H1 (cell line): ENCODE results near the gene BRIP1. TPM values are rescaled to one million over a fixed set of nuclear protein-coding genes. Genes with fewer than 3 reads are reported as not detected.

Experiments
- CTCF ChIA-PET: fragments of 300-600 bp; sonication (Branson Sonifier 250); formaldehyde crosslinking; loops from one replicate; lab custom pipeline; 2021; ENCODE audit not compliant: partially characterized antibody; lab: Charles Lee
- POLR2A ChIA-PET: fragments of 300-600 bp; sonication (Branson Sonifier 250); formaldehyde crosslinking; loops from one replicate; lab custom pipeline; 2021; ENCODE audit warnings: inconsistent platforms; ENCODE audit not compliant: partially characterized antibody; lab: Charles Lee
- DNase-seq, 2 experiments: peaks; one replicate each; pipeline versions ENCODE4 v3.0.0 to v3.0.0-alpha.2; 2010 to 2022; ENCODE audit warnings: low spot score in 2 of 2, low read depth in 1 of 2, mixed read lengths in 1 of 2
- FAIRE-seq: peaks from 2 replicates; lab custom pipeline; 2011; peaks lifted over from hg19 to GRCh38; lab: Jason Lieb, UNC
- H2AFZ ChIP-seq: 2 replicates; pipeline ENCODE4 v1.8.1; 2012; ENCODE audit warnings: low read length, inconsistent platforms
- H2AK5ac ChIP-seq: 2 replicates; pipeline ENCODE4 v1.6.1; 2013; ENCODE audit warnings: low read depth, low read length
- H2BK120ac ChIP-seq: replicated peaks from 2 replicates; pipeline ENCODE3; 2013; ENCODE audit warnings: low read depth, low read length, inconsistent platforms
- H2BK12ac ChIP-seq: 2 replicates; pipeline ENCODE4 v1.6.1; 2013; ENCODE audit warnings: low read depth, low read length
- H2BK15ac ChIP-seq: 2 replicates; pipeline ENCODE4 v1.6.1; 2013; ENCODE audit warnings: low read length
- H2BK20ac ChIP-seq: 2 replicates; pipeline ENCODE4 v1.6.1; 2013; ENCODE audit warnings: low read length
- H2BK5ac ChIP-seq: 2 replicates; pipeline ENCODE4 v1.6.1; 2013; ENCODE audit warnings: low read depth, low read length
- H3K14ac ChIP-seq: 2 replicates; pipeline ENCODE4 v1.6.1; 2013; ENCODE audit warnings: inconsistent platforms; ENCODE audit not compliant: insufficient read length
- H3K18ac ChIP-seq: 2 replicates; pipeline ENCODE4 v1.6.1; 2013; ENCODE audit warnings: low read length; ENCODE audit errors: extremely low read depth
- H3K23ac ChIP-seq: 2 replicates; pipeline ENCODE4 v1.6.1; 2013; ENCODE audit warnings: inconsistent platforms; ENCODE audit not compliant: insufficient read length
- H3K23me2 ChIP-seq: 2 replicates; pipeline ENCODE4 v1.6.1; 2013; ENCODE audit warnings: low read depth, low read length
- H3K27ac ChIP-seq: 2 replicates; pipeline ENCODE4 v1.6.1; 2011; ENCODE audit warnings: low read depth, low read length, inconsistent platforms
- H3K27me3 ChIP-seq, 4 experiments: replicated peaks in 1 of 4; 1 replicate in 1 of 4; 2 replicates in 3 of 4; pipeline versions ENCODE4 v1.6.1 to v1.8.1; 2011 to 2013; ENCODE audit warnings: low read length in 3 of 4, mild to moderate bottlenecking in 3 of 4, inconsistent platforms in 2 of 4, mixed read lengths in 2 of 4, moderate library complexity in 1 of 4; ENCODE audit not compliant: control insufficient read depth in 3 of 4, insufficient read depth in 3 of 4; ENCODE audit errors: extremely low read depth in 1 of 4
- H3K36me3 ChIP-seq, 4 experiments: 2 replicates each; pipeline versions ENCODE4 v1.6.1 to v1.8.1; 2011 to 2013; ENCODE audit warnings: mild to moderate bottlenecking in 4 of 4, low read length in 3 of 4, moderate library complexity in 2 of 4, control low read depth in 1 of 4, inconsistent platforms in 1 of 4; ENCODE audit not compliant: insufficient read depth in 4 of 4, control insufficient read depth in 2 of 4
- H3K4ac ChIP-seq: replicated peaks from 2 replicates; pipeline ENCODE3; 2013; ENCODE audit warnings: low read length, low read depth, mixed read lengths, inconsistent platforms; ENCODE audit not compliant: insufficient read length
- H3K4me1 ChIP-seq, 4 experiments: replicated peaks in 1 of 4; 1 replicate in 1 of 4; 2 replicates in 3 of 4; pipeline versions ENCODE4 v1.6.1 to v1.8.1; 2011 to 2013; ENCODE audit warnings: low read length in 3 of 4, inconsistent platforms in 2 of 4, mixed read lengths in 1 of 4; ENCODE audit not compliant: insufficient read depth in 4 of 4, control insufficient read depth in 3 of 4
- H3K4me2 ChIP-seq, 2 experiments: 2 replicates each; pipeline versions ENCODE4 v1.6.1 to v1.8.1; 2011 to 2013; ENCODE audit warnings: low read depth in 2 of 2, low read length in 2 of 2, control low read depth in 1 of 2, inconsistent platforms in 1 of 2, mild to moderate bottlenecking in 1 of 2; ENCODE audit not compliant: insufficient read depth in 1 of 2
- H3K4me3 ChIP-seq, 4 experiments: fragments of 200-600, 300-600 bp in 1 of 4; sonication (generic), shearing (Covaris generic), sonication (Bioruptor Twin) in 1 of 4; 2 replicates each; pipeline versions ENCODE4 v1.5.1 to v1.8.1; 2011 to 2016; ENCODE audit warnings: low read length in 4 of 4, low read depth in 3 of 4, control low read depth in 2 of 4, inconsistent platforms in 2 of 4, mild to moderate bottlenecking in 2 of 4, mixed read lengths in 1 of 4, moderate library complexity in 1 of 4; ENCODE audit not compliant: insufficient read depth in 2 of 4; ENCODE audit errors: extremely low read depth in 1 of 4
- H3K56ac ChIP-seq: replicated peaks from 2 replicates; pipeline ENCODE3; 2013; ENCODE audit warnings: low read depth, mild to moderate bottlenecking, mixed read lengths, low read length, inconsistent platforms; ENCODE audit not compliant: insufficient read length
- H3K79me1 ChIP-seq: 2 replicates; pipeline ENCODE4 v1.6.1; 2013; ENCODE audit warnings: low read depth, low read length, control low read depth
- H3K79me2 ChIP-seq, 2 experiments: 2 replicates each; pipeline versions ENCODE4 v1.6.1 to v1.8.1; 2012 to 2013; ENCODE audit warnings: low read length in 2 of 2, mild to moderate bottlenecking in 2 of 2, inconsistent platforms in 1 of 2; ENCODE audit not compliant: insufficient read depth in 2 of 2, control insufficient read depth in 1 of 2
- H3K9ac ChIP-seq, 4 experiments: replicated peaks in 1 of 4; 1 replicate in 1 of 4; 2 replicates in 3 of 4; pipeline versions ENCODE4 v1.6.1 to v1.8.1; 2011 to 2013; ENCODE audit warnings: low read depth in 3 of 4, low read length in 3 of 4, control low read depth in 2 of 4, mild to moderate bottlenecking in 2 of 4, moderate library complexity in 2 of 4, inconsistent platforms in 1 of 4; ENCODE audit errors: extremely low read depth in 1 of 4
- H3K9me3 ChIP-seq, 2 experiments: 2 replicates each; pipeline versions ENCODE4 v1.6.1 to v1.8.1; 2012 to 2013; ENCODE audit warnings: mild to moderate bottlenecking in 2 of 2, moderate library complexity in 2 of 2, control low read depth in 1 of 2, inconsistent platforms in 1 of 2, low read depth in 1 of 2, low read length in 1 of 2, mixed read lengths in 1 of 2; ENCODE audit not compliant: insufficient read depth in 2 of 2
- H4K20me1 ChIP-seq, 2 experiments: replicated peaks in 1 of 2; 2 replicates each; pipeline versions ENCODE3 to v1.8.1; 2011 to 2013; ENCODE audit warnings: inconsistent platforms in 2 of 2, low read length in 2 of 2, mild to moderate bottlenecking in 1 of 2; ENCODE audit not compliant: insufficient read depth in 2 of 2, control insufficient read depth in 1 of 2
- H4K5ac ChIP-seq: 2 replicates; pipeline ENCODE4 v1.6.1; 2013; ENCODE audit warnings: low read length, low read depth, mixed read lengths, inconsistent platforms; ENCODE audit not compliant: insufficient read length
- H4K8ac ChIP-seq: 2 replicates; pipeline ENCODE4 v1.8.0; 2013; ENCODE audit warnings: mild to moderate bottlenecking, moderate library complexity, low read length, inconsistent platforms; ENCODE audit not compliant: insufficient read depth; ENCODE audit errors: extremely low read depth
- H4K91ac ChIP-seq: replicated peaks from 2 replicates; pipeline ENCODE3; 2013; ENCODE audit warnings: low read length, mixed read lengths, inconsistent platforms; ENCODE audit not compliant: insufficient read length
- CBX8 ChIP-seq: fragments of 300-800, 300-1000 bp; sonication (generic); IDR thresholded peaks from 2 replicates; pipeline ENCODE4 v1.7.1; 2016; ENCODE audit warnings: low read depth, low read length, borderline replicate concordance
- POLR2AphosphoS5 ChIP-seq: IDR thresholded peaks from 2 replicates; pipeline ENCODE4 v1.6.1; 2011; ENCODE audit warnings: low read depth, low read length
- RAD21 ChIP-seq, 2 experiments: IDR thresholded peaks in 1 of 2; conservative IDR thresholded peaks in 1 of 2; 2 replicates each; pipeline ENCODE4 v1.6.1; 2011; ENCODE audit warnings: low read depth in 2 of 2, low read length in 2 of 2, improper control_type of control experiment in 1 of 2, inconsistent platforms in 1 of 2, mild to moderate bottlenecking in 1 of 2, moderate library complexity in 1 of 2
- RNF2 ChIP-seq: fragments of 200-900, 300-1000 bp; sonication (generic); IDR thresholded peaks from 2 replicates; pipeline ENCODE4 v1.7.1; 2016; ENCODE audit warnings: borderline replicate concordance, low read depth, mild to moderate bottlenecking, antibody characterized with exemption, low read length; ENCODE audit not compliant: poor library complexity, severe bottlenecking; ENCODE audit errors: missing control alignments
- SIX5 ChIP-seq: IDR thresholded peaks from 2 replicates; pipeline ENCODE4 v1.6.1; 2011; ENCODE audit warnings: mild to moderate bottlenecking, low read depth, low read length
- SP4 ChIP-seq: IDR thresholded peaks from 2 replicates; pipeline ENCODE4 v1.6.1; 2012; ENCODE audit warnings: low read length, inconsistent platforms
- WGBS, 2 experiments: shearing (Covaris generic) in 1 of 2; methylation state at CpG; one replicate each; pipeline versions ENCODE4 v1.1.6 to v1.1.7; 2013 to 2015; ENCODE audit warnings: low lambda C conversion rate in 2 of 2, mixed read lengths in 2 of 2, inconsistent platforms in 1 of 2, low coverage in 1 of 2, missing lambda C conversion rate in 1 of 2; ENCODE audit not compliant: insufficient replicate concordance in 2 of 2, insufficient coverage in 1 of 2, insufficient read length in 1 of 2; ENCODE audit errors: extremely low coverage in 1 of 2, missing lambda C conversion rate in 1 of 2; 5-methylcytosine and 5-hydroxymethylcytosine counted together
- polyA plus RNA-seq, 7 experiments: library from polyadenylated mRNA; depleted of rRNA in 3 of 7; stranded (reverse) in 5 of 7; unstranded in 2 of 7; fragments of >200 nt in 5 of 7; fragments of 200-250 nt in 2 of 7; gene quantifications; 1 replicate in 5 of 7; 2 replicates in 1 of 7; 4 replicates in 1 of 7; pipeline versions ENCODE4 v1.2.1 to v1.2.3, GENCODE V29; 2011 to 2013; ENCODE audit warnings: missing spikeins in 2 of 7, mixed read lengths in 2 of 7
- total RNA-seq: library from RNA; stranded (reverse); fragmentation: NEBNext Ultra II Directional; extraction: Animal tissue kit (Norgen Biotek cat#: 25700); gene quantifications from 2 replicates; pipeline ENCODE4 v1.2.1, GENCODE V29; 2021
- TF ChIP-seq, protein P1 (sequence below), 3 experiments: IDR thresholded peaks; 1 replicate in 2 of 3; 2 replicates in 1 of 3; pipeline versions ENCODE4 v1.5.1 to v1.6.1; 2011; ENCODE audit warnings: low read length in 3 of 3, mild to moderate bottlenecking in 3 of 3, inconsistent platforms in 2 of 3, low read depth in 1 of 3, moderate library complexity in 1 of 3; ENCODE audit not compliant: insufficient read depth in 1 of 3; ENCODE audit errors: control extremely low read depth in 1 of 3
- TF ChIP-seq, protein P2 (sequence below): IDR thresholded peaks from 2 replicates; pipeline ENCODE4 v1.6.1; 2012; ENCODE audit warnings: low read length, inconsistent platforms
- TF ChIP-seq, protein P3 (sequence below): IDR thresholded peaks from 2 replicates; pipeline ENCODE4 v1.6.1; 2012; ENCODE audit warnings: inconsistent platforms

BRIP1 gene
- total and polyA plus RNA-seq, 2 of the 8 experiments (the other 6 are each of a cell fraction or from before 2014, with no cell fraction given) = 5.8 to 19.2 TPM

DNA sequence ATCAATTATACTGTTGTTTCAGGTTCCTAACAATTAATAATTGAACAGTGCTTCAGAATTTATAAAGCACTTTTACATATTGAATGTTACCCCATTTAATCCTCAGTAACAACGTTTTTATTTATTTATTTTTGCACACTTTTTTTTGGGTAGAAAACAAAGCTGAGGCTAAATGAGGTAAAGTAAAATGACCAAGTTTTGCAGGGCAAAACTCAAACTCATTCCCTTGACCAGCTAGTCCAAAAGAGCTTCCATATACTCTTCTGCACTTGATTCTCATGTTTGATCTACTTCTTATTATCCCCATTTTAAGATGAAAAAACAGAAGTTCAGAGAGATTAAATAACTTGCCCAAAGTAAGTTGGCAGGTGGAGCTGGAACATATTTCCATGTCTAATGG, 191.2 kb downstream of the BRIP1 start:
- H3K4me1 ChIP-seq = no peaks in the 10 kb centered on the region
- WGBS, 2 experiments = 84% methylated on average over 1 of the region's 1 CpG; no CpG with 5 or more reads in 1 of the 2 experiments
- no peak overlapping the region for H4K5ac ChIP-seq
- H4K91ac ChIP-seq = no peak overlapping the region
- ChIA-PET POLR2A (interaction anchor here (0.6 kb wide), 1 partner anchor 47 kb away, joined by 3 read pairs; no protein-coding TSS in a partner anchor), CTCF (interaction anchor here (0.6 to 0.8 kb wide), 3 partner anchors 8 to 125 kb away, joined by 3 to 4 read pairs (median 3); no protein-coding TSS in a partner anchor)
- H2BK5ac ChIP-seq = no peak overlapping the region
- H3K27ac ChIP-seq = no peak overlapping the region
- no peaks in the 10 kb centered on the region for H3K79me1 ChIP-seq
- H3K4ac ChIP-seq = no peak overlapping the region
- H3K18ac ChIP-seq = no peak overlapping the region
- no peak overlapping the region for H2BK120ac ChIP-seq
- H3K9me3 ChIP-seq = no peaks in the 10 kb centered on the region
- H3K4me3 ChIP-seq = no peak overlapping the region
- no peak overlapping the region for H3K4me2 ChIP-seq
- H3K23ac ChIP-seq = no peak overlapping the region
- no peak overlapping the region for H3K14ac ChIP-seq
- no peak for FAIRE-seq
- no peak overlapping the region for H2AFZ ChIP-seq
- no peak overlapping the region for H4K8ac ChIP-seq
- no peaks in the 10 kb centered on the region for H3K36me3 ChIP-seq
- H2BK20ac ChIP-seq = no peak overlapping the region
- H2AK5ac ChIP-seq = no peak overlapping the region
- H3K27me3 ChIP-seq = no peaks in the 10 kb centered on the region
- no peak overlapping the region for H2BK12ac ChIP-seq
- H4K20me1 ChIP-seq = no peaks in the 10 kb centered on the region
- H3K79me2 ChIP-seq = no peaks in the 10 kb centered on the region
- no peak overlapping the region for H3K9ac ChIP-seq
- H2BK15ac ChIP-seq = no peak overlapping the region
- H3K23me2 ChIP-seq = no peaks in the 10 kb centered on the region
- DNase-seq = no peak
- no peak overlapping the region for H3K56ac ChIP-seq
- TF ChIP-seq, protein P1, sequence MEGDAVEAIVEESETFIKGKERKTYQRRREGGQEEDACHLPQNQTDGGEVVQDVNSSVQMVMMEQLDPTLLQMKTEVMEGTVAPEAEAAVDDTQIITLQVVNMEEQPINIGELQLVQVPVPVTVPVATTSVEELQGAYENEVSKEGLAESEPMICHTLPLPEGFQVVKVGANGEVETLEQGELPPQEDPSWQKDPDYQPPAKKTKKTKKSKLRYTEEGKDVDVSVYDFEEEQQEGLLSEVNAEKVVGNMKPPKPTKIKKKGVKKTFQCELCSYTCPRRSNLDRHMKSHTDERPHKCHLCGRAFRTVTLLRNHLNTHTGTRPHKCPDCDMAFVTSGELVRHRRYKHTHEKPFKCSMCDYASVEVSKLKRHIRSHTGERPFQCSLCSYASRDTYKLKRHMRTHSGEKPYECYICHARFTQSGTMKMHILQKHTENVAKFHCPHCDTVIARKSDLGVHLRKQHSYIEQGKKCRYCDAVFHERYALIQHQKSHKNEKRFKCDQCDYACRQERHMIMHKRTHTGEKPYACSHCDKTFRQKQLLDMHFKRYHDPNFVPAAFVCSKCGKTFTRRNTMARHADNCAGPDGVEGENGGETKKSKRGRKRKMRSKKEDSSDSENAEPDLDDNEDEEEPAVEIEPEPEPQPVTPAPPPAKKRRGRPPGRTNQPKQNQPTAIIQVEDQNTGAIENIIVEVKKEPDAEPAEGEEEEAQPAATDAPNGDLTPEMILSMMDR (IDR thresholded peaks at IDR 0.05; ENCODE audit: control extremely low read depth in 1 of 3, insufficient read depth in 1 of 3, low read depth in 1 of 3, low read length in 3 of 3) = no peak
- no peak for TF ChIP-seq SIX5
- TF ChIP-seq, protein P2, sequence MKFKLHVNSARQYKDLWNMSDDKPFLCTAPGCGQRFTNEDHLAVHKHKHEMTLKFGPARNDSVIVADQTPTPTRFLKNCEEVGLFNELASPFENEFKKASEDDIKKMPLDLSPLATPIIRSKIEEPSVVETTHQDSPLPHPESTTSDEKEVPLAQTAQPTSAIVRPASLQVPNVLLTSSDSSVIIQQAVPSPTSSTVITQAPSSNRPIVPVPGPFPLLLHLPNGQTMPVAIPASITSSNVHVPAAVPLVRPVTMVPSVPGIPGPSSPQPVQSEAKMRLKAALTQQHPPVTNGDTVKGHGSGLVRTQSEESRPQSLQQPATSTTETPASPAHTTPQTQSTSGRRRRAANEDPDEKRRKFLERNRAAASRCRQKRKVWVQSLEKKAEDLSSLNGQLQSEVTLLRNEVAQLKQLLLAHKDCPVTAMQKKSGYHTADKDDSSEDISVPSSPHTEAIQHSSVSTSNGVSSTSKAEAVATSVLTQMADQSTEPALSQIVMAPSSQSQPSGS = no peak
- no peak for TF ChIP-seq RNF2
- no peak for TF ChIP-seq POLR2AphosphoS5
- TF ChIP-seq, protein P3, sequence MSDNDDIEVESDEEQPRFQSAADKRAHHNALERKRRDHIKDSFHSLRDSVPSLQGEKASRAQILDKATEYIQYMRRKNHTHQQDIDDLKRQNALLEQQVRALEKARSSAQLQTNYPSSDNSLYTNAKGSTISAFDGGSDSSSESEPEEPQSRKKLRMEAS = no peak
- TF ChIP-seq RAD21 (IDR thresholded peaks at IDR 0.05 in 1 of 2, conservative IDR thresholded peaks at IDR 0.05 in 1 of 2; ENCODE audit: low read depth in 2 of 2, low read length in 2 of 2) = no peak
- TF ChIP-seq CBX8 = no peak
- no peak for TF ChIP-seq SP4
